ENCODE data around the gene SLC37A3. TPM values are rescaled to one million over a fixed set of nuclear protein-coding genes. Genes with fewer than 3 reads are reported as not detected.

SLC37A3 gene
- total RNA-seq: 62.4 and 62.5 TPM in 2 replicates

DNA sequence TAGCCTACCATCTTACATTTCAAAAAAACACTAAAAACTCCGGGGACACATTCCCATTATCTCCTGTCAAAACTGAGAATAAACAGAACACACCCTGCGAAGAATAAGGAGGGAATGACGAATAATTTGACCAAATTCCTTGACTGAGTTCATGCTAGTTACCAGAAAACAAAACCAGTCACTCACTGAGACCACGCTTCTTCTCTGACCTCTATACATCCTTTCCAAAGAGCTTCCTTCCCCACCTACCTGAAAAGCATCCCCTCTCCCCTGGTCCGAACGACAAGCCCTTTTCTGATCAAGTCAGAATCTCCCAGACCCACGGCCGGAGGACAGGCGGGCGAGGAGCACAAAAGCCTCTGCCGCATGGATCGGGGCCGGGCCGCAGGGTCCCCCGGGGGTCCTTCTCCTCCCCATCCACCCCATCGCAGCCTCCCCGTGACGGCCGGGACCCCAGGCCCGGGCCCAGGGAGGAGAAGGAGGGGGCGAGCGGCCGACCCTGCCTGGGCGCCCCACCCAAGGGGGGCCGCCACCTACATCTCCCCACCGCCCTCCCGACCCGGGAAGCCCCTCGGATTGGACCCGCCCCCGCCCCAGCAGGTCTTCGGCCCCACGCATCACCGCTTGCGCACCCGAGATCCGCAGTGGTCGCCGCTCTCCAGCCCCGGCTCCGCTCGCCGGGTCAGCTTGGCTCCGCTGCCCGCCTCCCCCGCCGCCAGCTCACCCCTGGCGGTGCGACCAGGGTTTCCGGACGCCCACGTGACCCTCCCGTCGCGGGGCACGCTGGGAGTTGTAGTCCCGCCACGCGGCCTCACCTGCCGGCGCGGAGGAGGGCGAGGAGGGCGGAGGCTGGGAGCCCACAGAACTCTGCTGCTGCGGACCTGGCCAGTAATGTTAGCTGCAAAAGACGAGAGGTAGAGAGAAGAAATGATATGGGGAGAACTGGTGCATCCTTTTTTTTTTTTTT, at the start of gene SLC37A3:
SLC37A3 (minus strand) TSS at position 747 of the 967 bp plus-strand sequence. CDS start 16,004 bp downstream, outside the sequence.

DNA sequence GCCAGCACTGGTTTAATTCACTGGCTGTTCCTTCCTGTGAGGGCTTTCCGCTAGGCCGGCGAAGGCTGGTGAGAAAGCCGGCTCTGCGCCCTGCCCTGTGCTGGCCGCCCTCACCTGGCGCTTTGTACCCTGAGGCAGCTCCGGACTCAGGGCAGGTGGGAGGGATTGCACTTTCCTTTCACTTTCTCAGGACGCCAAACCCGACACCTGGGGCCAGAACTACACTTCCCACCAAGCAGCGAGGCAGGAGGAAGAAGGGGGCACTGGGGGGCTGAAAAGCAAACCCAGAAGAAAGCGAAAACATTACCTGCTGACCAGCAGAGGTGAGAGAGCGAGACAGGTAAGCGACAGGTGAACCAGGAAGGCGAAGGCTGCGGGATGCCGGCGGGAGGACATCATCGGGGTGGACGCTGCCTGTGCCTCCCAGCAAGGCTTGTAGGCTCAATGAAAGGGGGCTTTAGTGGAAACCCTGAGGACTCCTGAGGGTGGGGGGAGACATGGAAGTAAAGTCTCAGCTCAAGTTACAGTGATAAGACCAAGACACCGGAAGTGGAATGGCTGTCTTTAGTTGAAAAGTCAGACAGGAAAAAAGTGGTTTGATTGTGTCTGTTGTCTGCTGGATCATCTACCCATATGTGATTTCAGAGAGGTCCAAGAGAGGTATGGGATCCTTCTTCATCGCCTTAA, 5.7 kb upstream of the SLC37A3 start, which contains the start of gene RAB19:
RAB19 (plus strand) TSS at position 181 of the 687 bp plus-strand sequence. CDS start 3,589 bp downstream, outside the sequence.

Small RNAs within 50 kb of the gene (small RNA-seq; reads per million reads assigned to genes)
- not detected for gene RNA5SP247
- 44.6 reads per million, percentile 98 among the genes with 10 or more reads in this experiment for gene RNA5SP248

Other genes starting within 250 kb of the SLC37A3 start
- gene KDM7A, start 221.5 kb downstream of the SLC37A3 start, total RNA-seq: 8.1 and 11.4 TPM in 2 replicates
- gene RAB19, start 5.5 kb upstream of the SLC37A3 start, total RNA-seq: 0.38 TPM in 1 of 2 replicates, not detected in the other
- gene MKRN1, start 81.0 kb upstream of the SLC37A3 start, total RNA-seq: 36.6 and 41.5 TPM in 2 replicates
- under 0.01 and 0.19 TPM in 2 replicates for gene DENND2A, start 242.3 kb upstream of the SLC37A3 start, total RNA-seq